ENCODE data around the gene KRT6C.

GRCh38 chr12:52434760-52435530, 38.7 kb downstream of the KRT6C start:
- TF ChIP-seq CTCF (IDR thresholded peaks at IDR 0.05; ENCODE audit: low read length) (no peak), EZH2 (IDR thresholded peaks at IDR 0.05; ENCODE audit: borderline replicate concordance, low read length) (no peak)
